GF-D8 (cell line): Measurements from ENCODE around the gene FGD2.
A peak's percentile ranks its signal among the peaks of the same experiment; 100 is the strongest.

Experiments
- DNase-seq: peaks from one replicate; lab custom pipeline; 2025; lab: John Stamatoyannopoulos, UW

FGD2 gene

DNA sequence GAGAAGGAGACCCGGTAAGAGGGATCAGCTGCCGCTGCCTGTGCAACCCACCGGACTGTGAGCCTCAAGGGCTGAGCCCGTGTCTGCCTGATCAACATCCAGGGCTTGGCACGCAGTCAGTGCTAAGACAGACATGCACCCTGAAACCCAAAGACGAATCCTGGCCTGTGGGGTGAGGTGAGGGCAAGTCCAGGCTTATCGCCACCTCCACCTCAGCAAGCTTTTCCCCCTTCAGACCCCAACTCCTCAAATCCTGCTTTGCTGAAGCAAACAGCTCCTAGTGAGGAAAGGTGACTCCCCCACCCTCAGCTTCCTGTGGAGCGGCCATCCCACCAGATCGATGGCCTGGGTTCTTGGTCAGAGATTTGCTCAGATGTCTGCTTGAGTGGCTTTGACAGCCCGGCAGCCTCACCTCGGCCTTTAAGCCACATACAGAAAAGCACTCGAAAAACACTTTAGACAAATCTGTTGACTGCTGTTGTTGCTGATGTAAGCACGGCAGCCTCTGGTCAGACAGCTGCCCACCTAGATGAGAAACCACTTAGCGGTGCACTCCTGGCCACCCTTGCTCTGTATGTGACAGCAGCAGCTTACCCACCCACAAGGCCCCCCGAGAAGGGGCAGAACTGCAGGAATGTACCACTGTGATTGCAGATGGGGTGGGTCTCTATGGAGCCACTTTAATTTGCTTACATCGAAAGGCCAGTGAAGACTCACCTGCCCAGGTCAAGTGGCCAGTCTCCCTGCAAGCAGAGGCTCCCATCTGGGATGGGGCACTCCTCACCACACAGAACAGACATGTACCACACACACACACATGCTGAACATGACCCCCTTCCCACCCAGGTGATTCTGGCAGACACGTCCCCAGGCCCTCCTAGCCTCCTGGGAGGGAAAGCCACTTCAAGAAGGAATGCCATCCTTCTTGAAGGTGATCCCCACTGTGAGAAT lies 34.3 kb upstream of the FGD2 start:
- no peak for DNase-seq

DNA sequence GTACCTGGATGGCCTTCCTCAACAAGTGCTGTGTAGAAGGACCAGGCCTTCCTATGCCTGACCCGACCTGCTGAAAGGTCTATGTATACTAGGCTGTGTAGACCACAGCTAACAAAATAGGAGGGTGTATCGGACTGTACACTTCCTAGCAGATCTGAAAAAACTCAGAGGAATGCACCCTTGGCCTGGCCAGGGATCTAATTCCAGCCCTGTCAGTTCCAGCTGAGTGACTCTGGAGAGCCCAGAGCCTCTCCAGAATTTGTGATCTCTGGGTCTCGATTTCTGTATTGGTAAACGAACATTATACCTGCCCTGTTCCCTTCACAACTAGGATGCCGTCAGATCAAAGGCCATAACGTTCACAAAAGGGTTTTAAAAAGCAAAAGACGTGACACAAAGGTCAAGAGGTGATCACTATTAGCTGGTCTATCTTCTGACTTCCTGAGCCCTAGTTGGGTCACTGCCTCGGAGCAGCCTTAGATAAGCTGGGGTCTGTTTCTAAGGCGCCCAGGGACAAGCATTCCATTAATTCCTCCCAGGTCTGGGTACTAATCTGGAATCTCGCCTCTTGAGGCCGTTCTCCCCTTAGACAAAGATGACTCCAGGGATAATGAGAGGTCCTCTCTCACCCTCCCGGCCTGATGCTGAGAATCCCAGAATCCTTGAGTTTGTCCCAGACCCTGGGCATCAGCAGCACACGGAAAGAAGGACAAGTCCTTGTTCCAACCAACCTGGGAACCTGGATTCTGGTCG lies 33.4 kb upstream of the FGD2 start:
- no peak for DNase-seq

DNA sequence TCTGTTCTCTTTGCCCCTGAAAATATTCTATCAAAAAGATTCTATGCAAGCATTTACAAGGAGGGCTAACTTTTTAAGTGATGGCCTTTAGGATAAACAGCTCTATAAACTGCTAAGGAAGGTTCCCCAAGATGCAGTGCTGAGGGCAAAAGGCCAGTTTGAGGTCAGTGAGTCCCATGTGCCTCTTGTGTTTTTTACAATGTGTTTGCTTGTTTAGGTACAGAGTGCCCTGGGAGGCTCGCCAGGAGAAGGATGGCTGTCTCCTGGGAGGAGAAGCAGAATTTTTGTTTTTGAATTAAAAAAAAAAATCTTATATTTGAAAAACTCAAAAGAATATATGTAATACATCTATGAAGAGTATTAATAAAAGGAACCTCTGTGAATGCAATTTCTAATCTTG lies 32.3 kb upstream of the FGD2 start:
- DNase-seq = no peak

DNA sequence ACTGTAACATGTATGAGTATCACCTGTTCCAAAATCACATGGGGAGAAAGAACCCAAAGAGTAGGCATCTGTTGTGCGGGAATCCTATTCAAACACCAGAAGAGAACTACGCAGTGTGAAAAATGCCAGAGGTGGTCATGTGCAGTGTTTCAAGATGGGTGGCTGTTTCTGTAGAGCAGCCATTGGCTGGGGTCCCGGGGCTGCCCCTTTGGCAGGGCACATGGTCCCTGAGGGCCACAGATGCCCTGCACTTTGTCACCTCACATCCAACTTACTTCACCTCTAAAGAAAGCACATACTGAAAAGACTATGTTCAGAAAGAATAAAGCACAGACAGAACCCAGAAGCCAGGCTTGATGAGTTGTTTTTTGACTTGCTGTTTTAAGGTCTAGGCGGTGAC lies 31.8 kb upstream of the FGD2 start:
- DNase-seq = no peak

DNA sequence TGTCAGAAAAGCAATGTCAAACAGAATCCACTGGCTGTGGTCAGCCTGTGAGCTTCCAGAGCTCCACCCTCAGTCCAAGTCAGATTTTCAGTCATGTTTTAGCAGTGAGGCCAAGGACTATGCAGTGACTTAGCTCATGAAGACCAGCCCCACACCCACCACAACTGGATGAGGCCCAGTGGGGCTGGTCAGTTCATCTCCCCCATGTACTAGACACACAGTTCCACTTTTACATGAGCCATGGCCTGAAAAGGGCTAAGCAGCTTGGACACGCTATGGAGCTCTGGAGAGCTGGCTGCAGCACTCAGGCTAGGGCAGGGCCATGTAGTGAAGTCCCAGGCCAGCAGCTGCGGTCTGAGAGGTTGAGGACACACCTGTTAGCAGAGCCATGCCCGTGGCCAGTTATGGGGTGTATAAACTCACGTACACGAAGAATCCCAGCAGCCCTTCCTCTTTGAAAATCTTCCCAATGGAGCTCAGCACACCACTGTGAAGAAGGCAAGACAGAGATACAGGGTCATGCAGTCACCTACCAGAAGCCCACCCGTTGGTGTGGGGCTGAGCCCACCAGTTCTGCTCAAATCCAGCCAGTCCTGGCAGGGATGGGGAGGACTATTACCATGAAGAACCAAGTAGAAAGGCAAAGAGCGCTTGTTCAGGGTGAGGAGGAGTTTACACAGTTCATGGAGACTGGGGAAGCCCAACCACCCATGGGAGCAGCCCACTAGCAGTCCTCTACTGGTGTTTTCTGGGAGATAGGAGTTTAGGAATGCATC lies 30.0 kb upstream of the FGD2 start:
- no peak for DNase-seq

DNA sequence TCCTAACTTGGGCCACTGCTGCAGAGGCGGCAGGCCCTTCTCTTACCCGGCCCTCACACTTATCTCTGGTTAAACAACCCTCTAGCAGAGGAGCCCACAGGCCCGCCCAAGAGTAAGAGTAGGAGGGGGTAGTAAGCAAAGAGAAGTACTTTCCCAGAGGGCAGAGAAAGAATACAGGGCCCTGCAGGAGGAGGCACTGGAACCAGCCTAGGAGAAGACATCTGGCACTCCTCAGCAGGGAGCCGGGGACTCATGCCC lies 29.5 kb upstream of the FGD2 start:
- no peak for DNase-seq

DNA sequence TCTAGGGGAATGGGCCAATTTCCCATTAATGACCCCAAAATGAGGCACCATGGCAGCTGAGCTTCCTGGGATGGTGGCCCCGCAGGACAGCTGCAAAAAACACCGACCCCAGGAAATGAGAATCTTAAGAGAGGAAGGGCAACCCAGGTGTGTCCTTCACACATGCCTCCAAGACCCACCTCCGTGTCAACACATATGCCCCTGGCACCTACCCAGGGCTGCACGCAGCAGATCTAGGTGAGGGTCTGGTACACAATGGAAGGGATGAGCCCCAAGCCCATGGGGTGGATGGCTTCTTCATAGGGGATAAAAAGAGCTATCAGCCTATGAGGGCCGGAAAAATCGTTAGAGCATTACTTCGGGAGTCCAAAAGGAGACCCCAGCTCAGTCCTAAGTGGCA lies 28.9 kb upstream of the FGD2 start:
- DNase-seq = no peak

DNA sequence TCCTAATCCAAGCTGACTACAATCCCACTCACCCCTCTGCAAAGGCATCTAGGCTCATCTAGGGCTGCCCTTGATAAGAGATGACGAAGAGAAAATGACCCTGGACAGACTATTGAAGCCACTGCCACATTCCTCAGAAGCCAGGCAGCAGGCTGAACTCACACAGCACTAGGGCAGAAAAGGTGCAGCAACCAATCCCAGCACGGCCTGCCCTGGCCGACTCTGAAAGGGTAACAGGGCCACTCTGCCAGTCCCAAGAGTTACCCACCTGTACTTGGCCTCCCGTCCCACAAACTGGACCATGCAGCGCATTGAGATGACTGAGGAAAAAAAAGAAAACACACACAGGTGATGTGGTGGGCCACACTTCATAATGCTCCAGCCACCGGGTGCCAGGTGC lies 28.5 kb upstream of the FGD2 start:
- DNase-seq = no peak

DNA sequence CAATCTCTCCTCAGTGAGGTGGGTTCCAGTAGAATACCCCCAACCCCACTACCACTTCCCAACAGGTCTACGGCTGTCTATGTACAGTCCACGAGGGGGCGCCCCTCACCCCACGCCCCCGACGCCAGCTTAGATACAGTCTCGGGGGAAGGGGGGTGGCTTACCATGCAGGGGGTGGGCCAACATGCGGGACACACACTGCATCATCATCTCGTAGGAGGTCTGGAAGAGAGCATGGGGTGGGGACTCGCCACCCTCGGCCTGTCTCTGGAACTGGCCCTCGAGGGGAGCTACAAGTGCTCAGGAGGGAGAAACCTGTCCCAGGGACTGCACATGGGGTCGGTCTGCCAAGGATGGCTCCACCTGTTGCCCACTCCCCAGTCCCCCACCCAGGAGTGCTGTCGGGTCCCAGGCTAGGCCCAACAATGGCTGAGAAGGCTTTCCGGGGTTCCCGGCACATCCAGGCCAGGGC lies 27.9 kb upstream of the FGD2 start:
- DNase-seq = no peak

DNA sequence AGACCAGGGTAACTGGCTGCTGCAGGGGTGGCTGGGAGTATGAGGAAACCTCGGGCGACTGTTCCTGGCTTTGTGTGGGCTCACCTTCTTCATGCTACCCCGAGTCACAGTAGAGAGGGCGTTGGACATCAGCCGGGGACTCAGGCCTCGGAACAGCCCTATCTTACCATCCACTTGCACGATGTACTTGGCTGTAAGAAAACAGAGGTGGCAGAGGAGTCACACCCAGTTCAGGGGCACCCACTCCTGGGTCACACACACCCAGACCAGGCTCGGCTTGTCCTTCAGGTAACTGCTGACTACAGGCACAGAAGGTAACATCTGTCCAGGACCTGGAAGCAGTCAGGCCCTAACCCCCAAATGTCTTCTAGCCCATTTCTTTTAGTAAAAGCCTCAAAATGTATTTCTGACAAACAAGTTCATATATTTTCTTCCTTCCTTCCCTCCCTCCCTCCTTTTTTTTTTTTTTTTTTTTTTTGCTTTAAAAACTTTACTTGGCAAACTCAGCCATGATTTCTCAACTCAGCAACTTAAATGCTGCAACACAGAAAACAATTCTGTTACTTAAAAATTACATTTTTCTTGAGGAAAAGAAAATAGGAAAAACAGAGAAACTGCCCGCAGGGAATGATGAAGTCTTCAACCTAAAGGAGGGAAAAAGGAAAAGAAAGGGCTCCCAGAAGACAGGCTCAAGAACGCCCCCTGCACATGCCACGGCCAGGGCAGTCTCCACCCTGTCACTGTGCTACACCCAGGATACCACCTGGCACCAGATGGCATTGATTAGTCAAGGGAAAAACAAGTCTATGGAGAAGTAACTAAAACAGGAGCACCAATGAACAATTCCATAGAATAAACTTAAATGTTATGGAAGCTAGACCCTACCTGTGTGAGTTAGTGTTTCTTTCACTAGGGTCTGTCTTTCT lies 26.8 kb upstream of the FGD2 start:
- no peak for DNase-seq

DNA sequence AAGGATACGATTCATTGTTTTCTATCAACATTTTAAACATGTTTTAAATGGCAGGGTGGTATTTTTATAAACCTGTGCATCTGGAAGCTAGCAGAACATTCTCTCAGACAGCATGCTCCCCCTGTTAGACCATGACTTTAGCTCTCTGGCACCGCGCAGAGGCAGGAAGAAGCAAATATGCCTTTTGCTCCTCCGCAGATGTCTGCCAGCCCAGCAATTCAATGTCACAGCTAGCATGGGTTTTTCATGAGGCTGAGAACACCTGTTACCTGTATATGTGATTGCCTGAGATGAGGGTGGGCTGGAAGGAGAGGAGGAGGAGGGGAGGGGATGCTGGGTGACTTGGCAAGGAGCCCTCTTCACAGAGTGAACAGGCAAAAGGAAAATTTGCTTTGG lies 26.1 kb upstream of the FGD2 start:
- no peak for DNase-seq

DNA sequence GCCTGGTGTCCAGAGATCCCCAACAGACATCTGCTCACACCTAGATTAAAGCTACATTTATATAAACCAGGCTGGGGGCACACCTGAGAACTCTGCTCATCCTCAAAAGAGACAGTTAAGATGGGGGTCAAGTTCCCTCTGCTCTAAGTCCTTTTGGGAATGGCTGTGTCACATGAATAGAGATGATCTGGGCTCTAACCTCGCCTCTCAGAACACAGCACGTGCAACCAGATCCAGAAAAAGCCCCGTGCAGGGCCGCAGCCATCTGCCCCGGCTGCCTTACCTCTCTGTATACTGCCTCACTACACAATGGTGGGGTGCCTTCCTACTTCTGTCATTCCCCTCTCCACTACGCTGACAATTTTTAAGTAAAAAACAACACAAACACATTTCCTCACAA lies 25.3 kb upstream of the FGD2 start:
- DNase-seq = no peak

DNA sequence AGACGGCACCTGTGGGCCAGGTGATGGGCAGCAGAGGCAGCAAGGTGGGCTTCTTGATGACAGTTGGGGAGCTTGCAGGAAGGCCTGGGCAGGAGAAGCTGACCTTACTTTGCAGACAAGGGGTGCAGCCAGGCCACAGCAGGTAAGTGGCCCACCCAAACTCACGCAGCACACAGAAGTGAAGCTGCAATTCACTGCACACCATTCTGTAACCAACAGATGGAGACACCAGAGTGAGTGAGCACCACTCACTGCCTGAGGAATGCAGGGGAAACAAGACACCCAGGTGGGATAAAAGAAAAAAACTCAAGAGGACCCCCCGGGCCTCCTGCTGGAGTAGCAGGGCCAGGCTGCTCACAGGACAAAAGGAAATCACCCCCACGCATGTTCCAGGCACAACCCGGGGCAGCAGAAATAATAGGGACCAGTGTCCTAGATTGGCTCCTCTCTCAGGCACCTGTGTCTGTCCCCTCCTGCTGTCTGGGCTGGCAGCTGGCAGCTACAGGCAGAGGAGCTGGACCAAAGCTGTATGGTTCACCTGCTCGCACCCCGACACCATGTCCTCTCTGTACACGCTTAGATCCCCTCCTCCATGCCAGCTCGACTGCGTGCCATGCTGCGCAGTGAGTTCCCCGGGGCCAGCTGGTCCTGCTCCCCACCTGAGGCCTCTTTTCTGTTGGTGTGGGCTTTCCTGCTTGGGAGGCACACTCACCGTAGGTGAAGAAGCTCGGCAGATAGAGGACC lies 24.4 kb upstream of the FGD2 start:
- no peak for DNase-seq

DNA sequence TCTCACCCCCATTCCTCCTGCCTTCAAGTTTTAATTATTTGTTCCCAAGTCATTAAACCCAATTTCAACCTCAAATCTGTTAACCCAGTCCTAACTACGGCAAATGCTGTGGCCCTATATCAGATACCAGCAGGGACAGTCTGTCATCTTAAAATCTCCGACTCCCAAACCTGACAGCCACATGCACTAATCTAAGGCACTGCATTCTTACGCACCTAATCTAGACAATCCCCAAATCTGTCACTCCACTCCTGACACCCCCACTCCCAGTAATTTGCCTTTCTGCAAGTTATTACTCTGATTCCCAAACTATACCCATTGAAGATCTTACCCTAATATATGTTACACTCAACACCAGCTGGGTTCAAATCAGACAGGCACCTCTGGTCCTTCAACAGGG lies 21.9 kb upstream of the FGD2 start:
- no peak for DNase-seq

DNA sequence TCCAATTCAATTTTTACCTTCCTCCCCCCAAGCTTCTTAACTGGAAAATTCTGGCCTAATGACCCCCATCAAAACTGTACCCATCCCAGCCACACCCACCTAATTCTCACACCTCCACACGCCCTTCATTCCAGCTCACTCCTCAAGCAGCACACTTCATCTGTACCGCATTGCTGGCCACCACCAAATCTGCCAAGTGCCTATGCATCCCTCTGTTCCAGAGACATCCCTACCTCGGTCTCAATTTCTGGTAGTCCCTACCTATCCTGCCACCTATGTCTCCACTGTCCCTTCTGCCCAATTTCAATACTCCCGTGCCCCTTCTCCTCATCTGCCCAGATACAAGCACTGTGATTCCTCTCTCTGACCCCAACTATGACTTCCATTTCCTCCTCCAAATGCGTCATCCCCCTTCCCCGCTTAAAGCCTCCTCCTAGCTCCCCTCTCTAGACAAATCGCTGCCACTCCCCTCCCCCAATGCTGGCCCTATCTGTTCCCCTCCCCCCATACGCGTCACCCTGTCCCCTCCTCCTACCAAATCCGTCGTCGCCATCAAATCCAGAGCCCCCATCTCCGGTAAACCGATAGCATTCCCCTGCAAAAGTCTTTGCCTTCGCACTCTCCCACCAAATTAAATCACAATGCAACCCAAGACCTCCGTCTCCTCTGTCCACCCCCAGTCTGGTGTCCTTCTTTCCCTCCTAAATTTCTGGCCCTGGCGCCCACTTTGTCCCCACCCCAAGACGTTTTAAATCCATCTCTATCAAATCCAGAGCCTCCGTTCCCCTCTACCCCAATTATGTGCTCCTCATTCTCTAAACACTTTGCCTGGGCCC lies 20.7 kb upstream of the FGD2 start:
- no peak for DNase-seq

DNA sequence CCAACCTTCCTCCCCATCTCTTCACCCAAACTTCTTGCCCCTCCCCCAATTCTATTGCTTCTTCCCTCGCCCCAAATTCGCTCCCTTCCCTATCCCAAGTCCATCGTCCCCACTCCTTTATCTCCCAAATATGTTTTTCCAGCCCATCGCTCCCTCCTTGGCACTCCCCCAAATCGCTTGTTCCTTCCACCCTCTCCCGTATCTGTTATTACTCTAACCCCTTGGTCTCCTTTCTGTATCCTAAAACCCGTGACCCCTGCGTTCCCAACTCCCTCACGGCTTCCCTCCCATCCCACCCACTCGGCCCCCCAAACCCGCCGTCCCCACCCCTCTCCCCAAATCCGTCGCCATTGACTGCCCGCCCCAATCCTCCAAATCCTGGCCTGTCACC lies 20.0 kb upstream of the FGD2 start:
- no peak for DNase-seq

DNA sequence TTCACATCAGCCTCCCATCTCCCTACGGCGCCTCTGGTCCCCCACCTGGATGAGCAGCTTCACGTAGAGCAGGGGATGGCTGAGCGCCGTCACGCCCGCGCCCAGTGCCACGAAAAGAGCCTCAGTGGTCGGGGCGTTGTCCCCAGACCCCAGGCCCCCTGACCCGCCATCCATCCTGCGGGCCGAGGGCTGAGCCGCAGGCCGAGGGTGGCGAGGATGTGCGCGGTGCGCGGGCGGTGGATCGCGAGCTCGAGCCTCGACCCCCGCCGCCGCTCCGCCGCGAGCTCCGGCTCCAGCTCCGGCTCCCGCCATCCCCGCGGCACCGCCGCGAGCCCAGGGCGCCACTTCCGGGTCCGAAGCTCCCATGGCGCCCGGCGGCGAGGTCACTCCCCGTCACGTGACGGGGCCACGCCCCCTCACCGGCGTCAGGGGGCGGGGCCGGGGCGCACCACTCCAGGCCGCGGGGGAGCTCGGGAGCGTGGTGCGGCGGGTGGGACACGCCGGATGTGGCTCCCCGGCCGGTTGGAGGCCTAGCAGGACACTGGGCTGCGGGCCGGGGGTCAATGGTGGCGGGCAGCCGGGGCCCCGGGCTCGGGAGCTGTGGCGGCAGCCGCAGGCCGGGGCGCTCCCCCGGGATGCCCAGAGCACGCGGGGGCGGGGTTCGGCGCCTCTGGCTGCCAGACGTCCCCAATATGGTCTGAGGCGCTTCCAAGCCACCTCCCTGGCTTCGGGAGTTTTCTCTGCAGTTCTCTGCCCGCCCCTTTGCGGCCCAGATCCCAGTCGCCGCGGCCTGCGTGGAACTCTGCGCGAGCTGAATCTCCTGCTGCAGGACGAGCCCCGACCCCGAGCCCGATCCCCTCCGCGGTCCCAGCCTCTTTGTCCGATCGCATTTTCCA lies 19.4 kb upstream of the FGD2 start, which contains the start of gene MTCH1:
Gene MTCH1 (minus strand): TSS at position 389 of the 896 bp plus-strand sequence. CDS start 23 bp downstream, at position 366.
- DNase-seq = peak; percentile 59

DNA sequence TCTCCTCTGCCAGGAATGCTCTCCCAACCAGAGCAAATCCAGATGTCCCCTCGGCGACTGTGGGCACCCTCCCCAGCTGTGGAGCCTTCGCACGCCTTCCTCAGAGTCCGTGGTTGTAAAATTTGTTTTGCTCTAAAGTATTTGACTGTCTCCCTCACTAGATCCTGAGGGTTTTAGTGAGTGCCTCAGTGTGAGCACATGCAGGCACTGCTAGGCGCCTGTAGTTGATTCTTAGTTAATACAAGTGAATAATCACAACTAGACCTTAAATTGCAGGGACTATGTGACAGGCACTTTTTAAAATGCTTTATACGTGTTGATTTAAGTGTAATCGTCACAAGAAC lies 18.8 kb upstream of the FGD2 start:
- no peak for DNase-seq

DNA sequence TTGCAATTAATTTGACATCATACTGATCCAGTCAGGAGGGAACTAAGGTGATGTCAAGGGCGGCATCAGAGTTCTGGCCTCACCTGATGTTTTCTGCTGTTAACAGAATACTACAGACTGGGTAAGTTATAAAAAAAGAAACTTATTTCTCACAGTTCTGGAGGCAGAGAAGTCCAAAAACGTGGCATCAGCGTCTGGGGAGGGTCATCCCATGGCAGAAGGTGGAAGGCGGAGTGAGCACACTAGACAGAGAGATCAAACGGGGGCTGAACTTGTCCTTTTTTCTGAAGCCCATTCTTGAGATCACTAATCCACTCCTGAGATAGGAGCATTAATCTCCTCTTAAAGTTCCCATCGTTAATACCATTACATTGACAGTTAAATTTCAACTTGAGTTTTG lies 16.2 kb upstream of the FGD2 start:
- no peak for DNase-seq
